Activated T-helper 1 cell treated with anti-CD3 and anti-CD28 coated beads, Interleukin-2, amount 50 U/mL, for 16 hours (primary cell): ENCODE results near the gene PARP2.

Experiments used
- DNase-seq, 2 donors: peaks; one replicate each; pipeline ENCODE4 v3.0.0-alpha.2; 2020; ENCODE audit warnings: low read depth in 1 of 2, low spot score in 1 of 2

The PARP2 gene

GRCh38 chr14:20397511-20397910 is 54.1 kb downstream of the PARP2 start:
- no peak for DNase-seq

DNA sequence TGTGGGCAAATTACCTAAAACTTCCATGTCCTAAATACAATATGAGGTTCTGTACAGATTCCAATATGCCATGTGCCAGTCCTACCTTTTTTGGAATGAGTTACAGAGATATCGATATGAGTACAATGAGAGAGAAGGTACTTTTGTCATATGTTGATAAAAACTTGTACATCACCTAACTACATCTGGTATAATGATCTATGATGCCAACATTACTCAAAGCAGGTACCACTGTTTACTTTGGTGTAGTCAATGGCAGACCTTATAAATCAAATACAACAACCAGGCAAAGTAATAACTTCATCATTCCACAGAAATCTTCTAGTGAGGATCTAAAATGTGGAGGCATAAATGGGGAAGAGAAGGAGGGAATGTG is 57.1 kb downstream of the PARP2 start:
- DNase-seq, result no peak

- DNase-seq, result no peak
Measured at GRCh38 chr14:20400965-20401593, 57.6 kb downstream of the PARP2 start.

- no peak for DNase-seq
Measured at GRCh38 chr14:20403521-20403920, 60.1 kb downstream of the PARP2 start.
